HG02870 (cell line): ENCODE data around the gene PARP4.
"Not testable (repeated sequence)": the region's sequence is repeated elsewhere in the genome, so short reads cannot be mapped to it uniquely, and the experiment has no call there.

Experiments
- ATAC-seq: cut with Tn5 transposase; IDR thresholded peaks from one replicate; pipeline ENCODE4 v1.9.1; 2021; ENCODE audit warnings: mild to moderate bottlenecking, moderate library complexity; ENCODE audit not compliant: unreplicated experiment

Gene PARP4

GRCh38 chr13:24380227-24380626, 132.4 kb downstream of the PARP4 start:
- not testable (repeated sequence) for ATAC-seq

- ATAC-seq: not testable (repeated sequence)
Observed at GRCh38 chr13:24371273-24371672, 141.3 kb downstream of the PARP4 start.
